H1 (cell line): ENCODE data around the gene PRSS50. TPM values are rescaled to one million over a fixed set of nuclear protein-coding genes. Genes with fewer than 3 reads are reported as not detected.

ENCODE experiments used
- RBBP5 ChIP-seq: IDR thresholded peaks from 2 replicates; pipeline ENCODE4 v1.7.1; 2012; ENCODE audit warnings: low read depth, mild to moderate bottlenecking, inconsistent platforms, low read length, moderate library complexity, borderline replicate concordance
- RNF2 ChIP-seq: fragments of 200-900, 300-1000 bp; sonication (generic); IDR thresholded peaks from 2 replicates; pipeline ENCODE4 v1.7.1; 2016; ENCODE audit warnings: borderline replicate concordance, low read depth, mild to moderate bottlenecking, antibody characterized with exemption, low read length; ENCODE audit not compliant: poor library complexity, severe bottlenecking; ENCODE audit errors: missing control alignments
- SUZ12 ChIP-seq: fragments of 200-600 bp; sonication (generic); IDR thresholded peaks from 2 replicates; pipeline ENCODE4 v1.6.1; 2012; ENCODE audit warnings: mild to moderate bottlenecking, inconsistent platforms, low read length, moderate library complexity, mixed read lengths
- polyA plus RNA-seq, 7 experiments: library from polyadenylated mRNA; depleted of rRNA in 3 of 7; stranded (reverse) in 5 of 7; unstranded in 2 of 7; fragments of >200 nt in 5 of 7; fragments of 200-250 nt in 2 of 7; gene quantifications; 1 replicate in 5 of 7; 2 replicates in 1 of 7; 4 replicates in 1 of 7; pipeline versions ENCODE4 v1.2.1 to v1.2.3, GENCODE V29; 2011 to 2013; ENCODE audit warnings: missing spikeins in 2 of 7, mixed read lengths in 2 of 7
- total RNA-seq: library from RNA; stranded (reverse); fragmentation: NEBNext Ultra II Directional; extraction: Animal tissue kit (Norgen Biotek cat#: 25700); gene quantifications from 2 replicates; pipeline ENCODE4 v1.2.1, GENCODE V29; 2021
- TF ChIP-seq, protein P1 (sequence below): IDR thresholded peaks from 2 replicates; pipeline ENCODE4 v1.6.1; 2012; ENCODE audit warnings: low read length, inconsistent platforms
- TF ChIP-seq, protein P2 (sequence below): fragments of 300-600 bp; sonication (generic); IDR thresholded peaks from 2 replicates; pipeline ENCODE4 v1.7.1; 2012; ENCODE audit warnings: low read length, moderate library complexity, mild to moderate bottlenecking, inconsistent platforms; ENCODE audit not compliant: insufficient replicate concordance

The PRSS50 gene
- total and polyA plus RNA-seq, 2 of the 8 experiments (the other 6 are each of a cell fraction or from before 2014, with no cell fraction given) = 0.47 to 0.71 TPM

DNA sequence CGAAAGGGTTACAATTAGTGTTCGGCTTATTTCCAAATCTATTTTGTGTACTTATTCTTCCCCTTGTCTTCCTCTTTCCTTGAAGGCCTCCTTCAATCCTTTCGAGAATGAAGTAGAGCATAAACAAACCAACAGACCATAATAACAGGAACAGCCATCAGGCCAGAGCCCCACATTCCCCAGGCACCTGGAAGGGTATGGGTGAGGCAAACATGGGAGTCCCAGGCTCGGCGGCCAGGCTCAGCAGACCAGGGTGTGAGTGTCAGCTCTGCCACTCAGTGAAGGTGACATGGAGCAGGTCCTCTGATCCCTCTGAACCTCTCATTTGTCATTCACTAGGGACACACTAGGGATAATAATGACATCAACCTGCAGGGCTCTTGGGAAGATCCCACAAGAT is 38.0 kb downstream of the PRSS50 start (continued):
- no peak for TF ChIP-seq RNF2
- no peak for TF ChIP-seq SUZ12
- no peak for TF ChIP-seq RBBP5
- TF ChIP-seq, protein P1, sequence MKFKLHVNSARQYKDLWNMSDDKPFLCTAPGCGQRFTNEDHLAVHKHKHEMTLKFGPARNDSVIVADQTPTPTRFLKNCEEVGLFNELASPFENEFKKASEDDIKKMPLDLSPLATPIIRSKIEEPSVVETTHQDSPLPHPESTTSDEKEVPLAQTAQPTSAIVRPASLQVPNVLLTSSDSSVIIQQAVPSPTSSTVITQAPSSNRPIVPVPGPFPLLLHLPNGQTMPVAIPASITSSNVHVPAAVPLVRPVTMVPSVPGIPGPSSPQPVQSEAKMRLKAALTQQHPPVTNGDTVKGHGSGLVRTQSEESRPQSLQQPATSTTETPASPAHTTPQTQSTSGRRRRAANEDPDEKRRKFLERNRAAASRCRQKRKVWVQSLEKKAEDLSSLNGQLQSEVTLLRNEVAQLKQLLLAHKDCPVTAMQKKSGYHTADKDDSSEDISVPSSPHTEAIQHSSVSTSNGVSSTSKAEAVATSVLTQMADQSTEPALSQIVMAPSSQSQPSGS = no peak
- TF ChIP-seq, protein P2, sequence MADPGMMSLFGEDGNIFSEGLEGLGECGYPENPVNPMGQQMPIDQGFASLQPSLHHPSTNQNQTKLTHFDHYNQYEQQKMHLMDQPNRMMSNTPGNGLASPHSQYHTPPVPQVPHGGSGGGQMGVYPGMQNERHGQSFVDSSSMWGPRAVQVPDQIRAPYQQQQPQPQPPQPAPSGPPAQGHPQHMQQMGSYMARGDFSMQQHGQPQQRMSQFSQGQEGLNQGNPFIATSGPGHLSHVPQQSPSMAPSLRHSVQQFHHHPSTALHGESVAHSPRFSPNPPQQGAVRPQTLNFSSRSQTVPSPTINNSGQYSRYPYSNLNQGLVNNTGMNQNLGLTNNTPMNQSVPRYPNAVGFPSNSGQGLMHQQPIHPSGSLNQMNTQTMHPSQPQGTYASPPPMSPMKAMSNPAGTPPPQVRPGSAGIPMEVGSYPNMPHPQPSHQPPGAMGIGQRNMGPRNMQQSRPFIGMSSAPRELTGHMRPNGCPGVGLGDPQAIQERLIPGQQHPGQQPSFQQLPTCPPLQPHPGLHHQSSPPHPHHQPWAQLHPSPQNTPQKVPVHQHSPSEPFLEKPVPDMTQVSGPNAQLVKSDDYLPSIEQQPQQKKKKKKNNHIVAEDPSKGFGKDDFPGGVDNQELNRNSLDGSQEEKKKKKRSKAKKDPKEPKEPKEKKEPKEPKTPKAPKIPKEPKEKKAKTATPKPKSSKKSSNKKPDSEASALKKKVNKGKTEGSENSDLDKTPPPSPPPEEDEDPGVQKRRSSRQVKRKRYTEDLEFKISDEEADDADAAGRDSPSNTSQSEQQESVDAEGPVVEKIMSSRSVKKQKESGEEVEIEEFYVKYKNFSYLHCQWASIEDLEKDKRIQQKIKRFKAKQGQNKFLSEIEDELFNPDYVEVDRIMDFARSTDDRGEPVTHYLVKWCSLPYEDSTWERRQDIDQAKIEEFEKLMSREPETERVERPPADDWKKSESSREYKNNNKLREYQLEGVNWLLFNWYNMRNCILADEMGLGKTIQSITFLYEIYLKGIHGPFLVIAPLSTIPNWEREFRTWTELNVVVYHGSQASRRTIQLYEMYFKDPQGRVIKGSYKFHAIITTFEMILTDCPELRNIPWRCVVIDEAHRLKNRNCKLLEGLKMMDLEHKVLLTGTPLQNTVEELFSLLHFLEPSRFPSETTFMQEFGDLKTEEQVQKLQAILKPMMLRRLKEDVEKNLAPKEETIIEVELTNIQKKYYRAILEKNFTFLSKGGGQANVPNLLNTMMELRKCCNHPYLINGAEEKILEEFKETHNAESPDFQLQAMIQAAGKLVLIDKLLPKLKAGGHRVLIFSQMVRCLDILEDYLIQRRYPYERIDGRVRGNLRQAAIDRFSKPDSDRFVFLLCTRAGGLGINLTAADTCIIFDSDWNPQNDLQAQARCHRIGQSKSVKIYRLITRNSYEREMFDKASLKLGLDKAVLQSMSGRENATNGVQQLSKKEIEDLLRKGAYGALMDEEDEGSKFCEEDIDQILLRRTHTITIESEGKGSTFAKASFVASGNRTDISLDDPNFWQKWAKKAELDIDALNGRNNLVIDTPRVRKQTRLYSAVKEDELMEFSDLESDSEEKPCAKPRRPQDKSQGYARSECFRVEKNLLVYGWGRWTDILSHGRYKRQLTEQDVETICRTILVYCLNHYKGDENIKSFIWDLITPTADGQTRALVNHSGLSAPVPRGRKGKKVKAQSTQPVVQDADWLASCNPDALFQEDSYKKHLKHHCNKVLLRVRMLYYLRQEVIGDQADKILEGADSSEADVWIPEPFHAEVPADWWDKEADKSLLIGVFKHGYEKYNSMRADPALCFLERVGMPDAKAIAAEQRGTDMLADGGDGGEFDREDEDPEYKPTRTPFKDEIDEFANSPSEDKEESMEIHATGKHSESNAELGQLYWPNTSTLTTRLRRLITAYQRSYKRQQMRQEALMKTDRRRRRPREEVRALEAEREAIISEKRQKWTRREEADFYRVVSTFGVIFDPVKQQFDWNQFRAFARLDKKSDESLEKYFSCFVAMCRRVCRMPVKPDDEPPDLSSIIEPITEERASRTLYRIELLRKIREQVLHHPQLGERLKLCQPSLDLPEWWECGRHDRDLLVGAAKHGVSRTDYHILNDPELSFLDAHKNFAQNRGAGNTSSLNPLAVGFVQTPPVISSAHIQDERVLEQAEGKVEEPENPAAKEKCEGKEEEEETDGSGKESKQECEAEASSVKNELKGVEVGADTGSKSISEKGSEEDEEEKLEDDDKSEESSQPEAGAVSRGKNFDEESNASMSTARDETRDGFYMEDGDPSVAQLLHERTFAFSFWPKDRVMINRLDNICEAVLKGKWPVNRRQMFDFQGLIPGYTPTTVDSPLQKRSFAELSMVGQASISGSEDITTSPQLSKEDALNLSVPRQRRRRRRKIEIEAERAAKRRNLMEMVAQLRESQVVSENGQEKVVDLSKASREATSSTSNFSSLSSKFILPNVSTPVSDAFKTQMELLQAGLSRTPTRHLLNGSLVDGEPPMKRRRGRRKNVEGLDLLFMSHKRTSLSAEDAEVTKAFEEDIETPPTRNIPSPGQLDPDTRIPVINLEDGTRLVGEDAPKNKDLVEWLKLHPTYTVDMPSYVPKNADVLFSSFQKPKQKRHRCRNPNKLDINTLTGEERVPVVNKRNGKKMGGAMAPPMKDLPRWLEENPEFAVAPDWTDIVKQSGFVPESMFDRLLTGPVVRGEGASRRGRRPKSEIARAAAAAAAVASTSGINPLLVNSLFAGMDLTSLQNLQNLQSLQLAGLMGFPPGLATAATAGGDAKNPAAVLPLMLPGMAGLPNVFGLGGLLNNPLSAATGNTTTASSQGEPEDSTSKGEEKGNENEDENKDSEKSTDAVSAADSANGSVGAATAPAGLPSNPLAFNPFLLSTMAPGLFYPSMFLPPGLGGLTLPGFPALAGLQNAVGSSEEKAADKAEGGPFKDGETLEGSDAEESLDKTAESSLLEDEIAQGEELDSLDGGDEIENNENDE = no peak
